GM19463 (cell line): ENCODE data around the gene ITGB3.
"Not testable (repeated sequence)": the region's sequence is repeated elsewhere in the genome, so short reads cannot be mapped to it uniquely, and the experiment has no call there.

ENCODE experiments used
- ATAC-seq: cut with Tn5 transposase; IDR thresholded peaks from one replicate; pipeline ENCODE4 v1.9.1; 2021; ENCODE audit warnings: mild to moderate bottlenecking, moderate library complexity; ENCODE audit not compliant: unreplicated experiment

Gene ITGB3

GRCh38 chr17:47253541-47254402 lies at the start of gene ITGB3:
Gene ITGB3, plus strand, starts transcription at chr17:47253827. Its CDS starts 35 bp downstream, at chr17:47253862.
- peak; percentile 87 for ATAC-seq

GRCh38 chr17:47203984-47204721 lies 49.5 kb upstream of the ITGB3 start:
- no peak for ATAC-seq

GRCh38 chr17:47204722-47205418 lies 48.8 kb upstream of the ITGB3 start:
- ATAC-seq, result peak; percentile 44

GRCh38 chr17:47205419-47205963 lies 48.1 kb upstream of the ITGB3 start:
- peak; percentile 52 for ATAC-seq

- no peak for ATAC-seq
Measured at GRCh38 chr17:47207143-47208067, 46.2 kb upstream of the ITGB3 start.

GRCh38 chr17:47208744-47209488 lies 44.7 kb upstream of the ITGB3 start, which contains the start of gene MYL4:
Gene MYL4, plus strand, starts transcription at chr17:47209348. Its CDS starts 75 bp downstream, at chr17:47209423.
- ATAC-seq, result no peak

- no peak for ATAC-seq
Measured at GRCh38 chr17:47209499-47209898, 44.1 kb upstream of the ITGB3 start.

- no peak for ATAC-seq
Measured at GRCh38 chr17:47210105-47210504, 43.5 kb upstream of the ITGB3 start.

- no peak for ATAC-seq
Measured at GRCh38 chr17:47210779-47211178, 42.8 kb upstream of the ITGB3 start.

GRCh38 chr17:47212458-47212857 lies 41.2 kb upstream of the ITGB3 start:
- no peak for ATAC-seq

GRCh38 chr17:47213540-47213939 lies 40.1 kb upstream of the ITGB3 start:
- ATAC-seq, result no peak

GRCh38 chr17:47214931-47215330 lies 38.7 kb upstream of the ITGB3 start:
- ATAC-seq, result no peak

- ATAC-seq, result not testable (repeated sequence)
Measured at GRCh38 chr17:47216821-47217220, 36.8 kb upstream of the ITGB3 start.

GRCh38 chr17:47217279-47217678 lies 36.3 kb upstream of the ITGB3 start:
- not testable (repeated sequence) for ATAC-seq

- ATAC-seq, result no peak
Measured at GRCh38 chr17:47218896-47219430, 34.7 kb upstream of the ITGB3 start.

GRCh38 chr17:47219621-47220475 lies 33.8 kb upstream of the ITGB3 start:
- no peak for ATAC-seq

- no peak for ATAC-seq
Measured at GRCh38 chr17:47220531-47220999, 33.1 kb upstream of the ITGB3 start.

- no peak for ATAC-seq
Measured at GRCh38 chr17:47221154-47221553, 32.5 kb upstream of the ITGB3 start.
